Measurements from ENCODE around the gene OR10T2. TPM values are rescaled to one million over a fixed set of nuclear protein-coding genes. Genes with fewer than 3 reads are reported as not detected.
"Not testable (repeated sequence)": the region's sequence is repeated elsewhere in the genome, so short reads cannot be mapped to it uniquely, and the experiment has no call there.

Gene OR10T2
- total RNA-seq, 1 donor from 2014 or later, result not detected

DNA sequence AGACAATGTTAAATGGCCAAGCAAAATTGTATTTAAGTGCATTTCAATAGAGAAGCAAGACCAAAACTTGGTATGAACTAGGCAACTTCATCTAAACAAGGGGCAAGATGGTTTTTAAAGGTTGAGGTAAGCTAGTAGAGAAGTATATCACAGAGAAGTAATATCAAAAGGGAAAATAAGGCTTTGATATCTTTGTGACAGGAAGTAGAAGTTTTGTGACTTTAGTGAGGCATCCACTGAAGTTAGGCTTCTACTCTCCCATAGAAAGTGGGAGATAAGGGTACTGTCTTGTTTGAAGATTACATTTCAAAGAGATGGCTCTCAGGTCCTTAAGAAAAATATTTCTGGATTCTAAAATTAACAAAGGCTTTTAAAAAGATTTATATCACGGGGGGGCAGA is 8.9 kb downstream of the OR10T2 start:
- no peak overlapping the region for H3K4me3 Mint-ChIP-seq
- no peaks in the 10 kb centered on the region for H3K4me1 Mint-ChIP-seq
- H3K27ac Mint-ChIP-seq, result no peak overlapping the region
- intact Hi-C loops (cut with micrococcal nuclease), result no loop called here
- H3K9me3 Mint-ChIP-seq, result no peaks in the 10 kb centered on the region
- H3K27me3 Mint-ChIP-seq, result peaks cover under 1% of the 10 kb centered on the region
- DNase-seq, result no peak
- no peaks in the 10 kb centered on the region for H3K36me3 Mint-ChIP-seq (ENCODE audit: low read depth)

DNA sequence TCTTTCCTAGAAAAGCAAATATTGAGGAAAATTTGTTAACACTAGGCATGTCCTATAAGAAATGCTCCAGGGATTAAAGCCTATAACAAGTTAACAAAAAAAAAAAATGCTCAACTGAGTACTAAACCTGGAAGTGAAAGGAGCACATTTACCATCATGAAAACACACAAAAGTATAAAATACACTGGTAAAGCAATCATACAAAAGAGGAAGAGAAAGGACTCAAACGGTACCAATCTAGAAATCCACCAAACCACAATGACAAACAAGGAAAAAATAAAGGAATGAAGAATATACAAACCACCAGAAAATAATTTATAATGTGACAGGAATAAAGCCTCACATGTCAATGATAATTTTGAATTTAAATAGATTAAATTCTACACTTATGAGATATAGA is 24.4 kb downstream of the OR10T2 start:
- DNase-seq, result no peak
- Mint-ChIP-seq H3K27me3 (peaks cover 3% of the 10 kb centered on the region), H3K36me3 (ENCODE audit: low read depth) (no peaks in the 10 kb centered on the region), H3K4me1 (peaks cover 9% of the 10 kb centered on the region), H3K4me3 (no peak overlapping the region), H3K9me3 (no peaks in the 10 kb centered on the region), H3K27ac (no peak overlapping the region)
- intact Hi-C loops (cut with micrococcal nuclease), result loop anchor here (10.0 kb wide), 1 partner anchor 630 kb away; the partner anchor contains the start of gene IFI16

DNA sequence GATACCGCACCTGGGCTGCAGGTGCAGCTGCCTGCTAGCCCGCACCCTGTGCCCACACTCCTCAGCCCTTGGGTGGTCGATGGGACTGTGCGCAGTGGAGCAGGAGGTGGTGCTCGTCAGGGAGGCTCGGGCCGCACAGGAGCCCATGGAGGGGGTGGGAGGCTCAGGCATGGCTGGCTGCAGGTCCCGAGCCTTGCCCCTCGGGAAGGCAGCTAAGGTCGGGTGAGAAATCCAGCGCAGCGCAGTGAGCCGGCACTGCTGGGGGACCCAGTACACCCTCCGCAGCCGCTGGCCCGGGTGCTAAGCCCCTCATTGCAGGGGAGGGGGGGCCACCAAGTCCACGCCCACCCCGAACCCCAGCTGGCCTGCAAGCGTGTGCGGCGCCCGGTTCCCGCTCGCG is 25.2 kb downstream of the OR10T2 start:
- DNase-seq, H3K4me1 Mint-ChIP-seq: not testable (repeated sequence)

DNA sequence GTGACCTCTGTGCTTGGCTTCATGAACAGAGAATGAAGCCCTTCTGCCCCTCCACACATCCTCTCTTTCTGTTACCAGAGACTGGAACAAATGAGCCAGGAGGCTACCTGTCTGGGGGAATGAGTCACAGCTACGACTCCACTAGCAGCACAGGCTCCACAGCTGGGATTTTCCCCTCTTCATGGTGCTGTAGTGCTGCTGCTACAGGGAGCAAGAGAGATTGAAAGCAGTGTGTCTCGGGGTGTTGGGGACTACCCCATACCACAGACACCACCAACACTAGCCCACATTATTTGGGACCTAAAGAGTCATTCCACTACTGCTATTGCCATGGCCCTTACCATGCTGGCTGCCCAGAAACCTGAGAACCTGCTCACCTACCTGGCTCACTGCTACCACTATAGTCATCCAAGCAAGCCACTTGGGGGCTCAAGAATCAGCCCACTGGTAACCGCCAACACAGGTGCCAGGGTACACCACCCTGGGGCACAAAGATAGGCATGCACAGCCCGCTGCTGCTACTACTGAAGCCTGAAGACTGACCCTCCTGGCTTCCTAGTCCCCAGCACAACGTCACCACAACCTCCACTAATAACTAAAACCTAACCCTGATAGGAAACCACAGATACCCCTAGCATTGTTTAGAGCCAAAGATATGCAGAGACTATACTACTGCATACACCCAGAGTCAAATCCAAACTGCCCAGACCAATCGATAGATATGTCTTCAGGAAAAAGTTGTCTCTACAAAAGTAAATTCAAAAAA is 27.9 kb downstream of the OR10T2 start:
- H3K27me3 Mint-ChIP-seq, result no peaks in the 10 kb centered on the region
- no peak overlapping the region for H3K4me3 Mint-ChIP-seq
- intact Hi-C loops (cut with micrococcal nuclease), result loop anchor here (10.0 kb wide), 1 partner anchor 633 kb away; the partner anchor contains the start of gene IFI16
- DNase-seq, result peak; percentile 56
- peaks cover 2% of the 10 kb centered on the region for H3K9me3 Mint-ChIP-seq
- H3K4me1 Mint-ChIP-seq, result peaks cover 9% of the 10 kb centered on the region
- no peak overlapping the region for H3K27ac Mint-ChIP-seq
- H3K36me3 Mint-ChIP-seq (ENCODE audit: low read depth), result no peaks in the 10 kb centered on the region

More for the DNA sequence above, 25.2 kb downstream of the OR10T2 start:
- intact Hi-C loops (cut with micrococcal nuclease), result loop anchor here (10.0 kb wide), 1 partner anchor 631 kb away; the partner anchor contains the start of gene IFI16
- not testable (repeated sequence) for H3K4me3 Mint-ChIP-seq; H3K9me3 Mint-ChIP-seq; H3K27ac Mint-ChIP-seq; H3K36me3 Mint-ChIP-seq (ENCODE audit: low read depth); H3K27me3 Mint-ChIP-seq

DNA sequence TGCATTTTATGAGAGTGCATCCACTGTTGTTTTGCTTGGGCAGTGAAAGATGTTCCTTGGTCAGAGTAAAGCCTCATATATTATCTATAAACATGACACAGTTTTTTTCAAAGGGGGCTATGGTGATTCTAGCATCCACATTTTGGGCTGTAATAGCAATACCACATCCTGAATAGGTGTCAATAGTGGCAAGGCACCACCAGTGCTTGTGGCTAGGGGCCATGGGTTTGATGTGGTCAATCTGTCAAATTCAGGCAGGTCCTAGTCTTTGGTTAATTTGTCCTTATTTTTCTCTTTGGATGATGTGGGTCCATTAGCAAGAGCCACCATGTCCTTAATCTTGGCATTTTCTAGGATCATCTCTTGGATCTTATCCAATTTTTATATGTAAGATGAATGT is 32.5 kb downstream of the OR10T2 start:
- peaks cover 9% of the 10 kb centered on the region for H3K4me1 Mint-ChIP-seq

DNA sequence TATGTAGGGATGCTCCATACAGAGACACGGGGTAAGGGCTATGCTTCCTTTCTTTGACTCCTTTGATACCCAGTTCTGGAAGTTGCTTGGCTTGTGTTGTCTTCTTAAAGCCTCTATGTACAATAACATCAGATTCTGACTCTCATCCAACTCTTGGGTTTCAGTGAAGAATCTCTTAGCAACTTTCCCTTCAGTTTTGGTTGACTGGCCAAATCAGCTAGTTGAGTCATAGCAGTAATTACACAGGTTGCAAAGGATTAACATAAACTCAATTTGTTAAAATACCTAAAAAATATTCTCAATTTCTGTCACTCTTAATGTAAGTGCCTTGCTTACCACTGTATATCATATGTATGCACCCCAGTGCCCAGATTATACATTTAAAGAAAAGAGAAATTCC is 36.3 kb downstream of the OR10T2 start:
- peaks cover 8% of the 10 kb centered on the region for H3K9me3 Mint-ChIP-seq
- peaks cover 1% of the 10 kb centered on the region for H3K27me3 Mint-ChIP-seq
- no peak overlapping the region for H3K4me3 Mint-ChIP-seq
- H3K4me1 Mint-ChIP-seq, result no peaks in the 10 kb centered on the region
- no peaks in the 10 kb centered on the region for H3K36me3 Mint-ChIP-seq (ENCODE audit: low read depth)
- H3K27ac Mint-ChIP-seq, result no peak overlapping the region
- DNase-seq, result no peak
- intact Hi-C loops (cut with micrococcal nuclease), result no loop called here

More for the DNA sequence above, 32.5 kb downstream of the OR10T2 start:
- DNase-seq, result no peak
- peaks cover 4% of the 10 kb centered on the region for H3K9me3 Mint-ChIP-seq
- no peak overlapping the region for H3K27ac Mint-ChIP-seq
- intact Hi-C loops (cut with micrococcal nuclease), result no loop called here
- no peak overlapping the region for H3K4me3 Mint-ChIP-seq
- no peaks in the 10 kb centered on the region for H3K27me3 Mint-ChIP-seq
- no peaks in the 10 kb centered on the region for H3K36me3 Mint-ChIP-seq (ENCODE audit: low read depth)

DNA sequence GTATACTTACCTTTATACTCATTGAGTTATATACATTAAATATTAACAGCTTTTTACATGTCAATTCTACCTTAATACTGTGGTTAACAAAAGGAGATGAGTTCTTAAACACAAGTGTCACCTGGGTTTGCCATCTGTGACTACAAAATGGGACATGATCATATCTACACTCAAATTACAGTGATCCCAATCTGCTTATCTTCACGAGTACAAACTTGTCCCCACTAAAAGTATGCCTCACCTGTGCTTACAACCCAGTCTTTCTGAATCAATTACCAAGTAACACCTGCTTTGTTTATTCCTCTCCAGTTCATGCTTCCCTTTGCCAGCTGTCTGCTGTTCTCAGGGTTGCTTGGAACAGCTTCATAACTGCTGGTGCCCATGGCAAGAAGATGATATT is 36.8 kb downstream of the OR10T2 start:
- Mint-ChIP-seq H3K4me3 (no peak overlapping the region), H3K27ac (no peak overlapping the region), H3K36me3 (ENCODE audit: low read depth) (no peaks in the 10 kb centered on the region), H3K4me1 (no peaks in the 10 kb centered on the region), H3K9me3 (peaks cover 8% of the 10 kb centered on the region), H3K27me3 (peaks cover 1% of the 10 kb centered on the region)
- DNase-seq, result no peak
- intact Hi-C loops (cut with micrococcal nuclease), result no loop called here

DNA sequence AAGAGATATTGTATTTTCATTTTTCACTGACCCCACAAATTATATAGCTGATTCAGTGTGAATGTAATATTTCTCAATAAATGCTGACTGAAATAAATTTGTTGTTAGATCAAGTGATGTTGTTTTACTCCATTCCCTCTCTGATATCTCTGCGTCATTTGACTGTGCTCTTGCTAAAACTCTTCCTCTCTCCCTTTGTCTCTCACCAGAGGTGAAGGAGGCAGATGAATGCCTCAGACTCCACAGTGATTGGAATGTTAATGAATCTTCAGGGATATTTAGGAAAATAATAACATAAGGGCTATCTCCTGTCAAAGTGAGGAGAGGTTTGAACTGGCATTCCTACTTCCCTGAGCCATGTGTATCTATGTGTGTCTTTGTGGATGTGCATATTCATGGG is 41.8 kb downstream of the OR10T2 start:
- intact Hi-C loops (cut with micrococcal nuclease), result no loop called here
- Mint-ChIP-seq H3K36me3 (ENCODE audit: low read depth) (no peaks in the 10 kb centered on the region), H3K4me3 (no peak overlapping the region), H3K4me1 (peaks cover 2% of the 10 kb centered on the region), H3K27me3 (peaks cover 17% of the 10 kb centered on the region), H3K27ac (no peak overlapping the region), H3K9me3 (peaks cover 4% of the 10 kb centered on the region)
- DNase-seq, result no peak

DNA sequence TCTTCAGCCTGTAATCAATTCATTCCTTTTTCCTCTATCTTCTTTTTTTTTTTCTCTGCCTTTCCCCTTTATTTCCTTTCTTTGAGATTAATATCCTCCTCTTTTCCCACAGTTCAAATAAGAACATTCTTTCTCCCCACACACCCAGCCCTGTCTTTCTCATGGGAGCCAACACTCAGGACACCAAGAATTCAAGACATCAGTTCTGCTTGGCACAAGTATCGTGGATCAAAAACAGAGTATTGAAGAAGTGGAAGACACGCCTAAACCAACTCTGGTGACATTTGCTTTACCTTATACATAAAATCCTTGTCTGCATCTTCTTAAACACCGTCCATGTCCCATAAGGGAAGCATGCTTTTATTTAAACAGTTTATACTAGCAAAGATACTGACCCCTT is 42.6 kb downstream of the OR10T2 start:
- peaks cover 2% of the 10 kb centered on the region for H3K4me1 Mint-ChIP-seq
- H3K36me3 Mint-ChIP-seq (ENCODE audit: low read depth), result no peaks in the 10 kb centered on the region
- peaks cover 17% of the 10 kb centered on the region for H3K27me3 Mint-ChIP-seq
- intact Hi-C loops (cut with micrococcal nuclease), result no loop called here
- no peak for DNase-seq
- no peak overlapping the region for H3K27ac Mint-ChIP-seq
- H3K9me3 Mint-ChIP-seq, result peaks cover 4% of the 10 kb centered on the region
- no peak overlapping the region for H3K4me3 Mint-ChIP-seq

DNA sequence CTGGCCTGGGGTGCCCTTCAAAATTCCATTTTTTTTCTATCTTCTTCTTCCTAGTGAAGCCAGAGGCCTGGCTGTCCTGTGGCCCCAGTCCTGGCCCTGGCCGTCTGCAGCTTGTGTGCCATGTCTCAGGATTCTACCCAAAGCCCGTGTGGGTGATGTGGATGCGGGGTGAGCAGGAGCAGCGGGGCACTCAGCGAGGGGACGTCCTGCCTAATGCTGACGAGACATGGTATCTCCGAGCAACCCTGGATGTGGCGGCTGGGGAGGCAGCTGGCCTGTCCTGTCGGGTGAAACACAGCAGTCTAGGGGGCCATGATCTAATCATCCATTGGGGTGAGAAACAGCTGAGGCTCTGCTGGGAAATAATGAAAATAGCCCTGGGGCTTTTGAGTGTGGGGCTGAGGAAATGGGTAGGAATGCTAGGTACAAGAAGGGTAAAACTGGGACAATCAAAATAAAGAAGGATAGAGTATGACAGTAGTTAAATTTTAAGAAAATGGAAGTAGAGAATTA is 43.4 kb downstream of the OR10T2 start:
- Mint-ChIP-seq H3K27ac (no peak overlapping the region), H3K36me3 (ENCODE audit: low read depth) (no peaks in the 10 kb centered on the region), H3K4me3 (no peak overlapping the region), H3K27me3 (peaks cover 17% of the 10 kb centered on the region), H3K4me1 (peaks cover 2% of the 10 kb centered on the region), H3K9me3 (peaks cover 4% of the 10 kb centered on the region)
- no peak for DNase-seq
- intact Hi-C loops (cut with micrococcal nuclease), result no loop called here

DNA sequence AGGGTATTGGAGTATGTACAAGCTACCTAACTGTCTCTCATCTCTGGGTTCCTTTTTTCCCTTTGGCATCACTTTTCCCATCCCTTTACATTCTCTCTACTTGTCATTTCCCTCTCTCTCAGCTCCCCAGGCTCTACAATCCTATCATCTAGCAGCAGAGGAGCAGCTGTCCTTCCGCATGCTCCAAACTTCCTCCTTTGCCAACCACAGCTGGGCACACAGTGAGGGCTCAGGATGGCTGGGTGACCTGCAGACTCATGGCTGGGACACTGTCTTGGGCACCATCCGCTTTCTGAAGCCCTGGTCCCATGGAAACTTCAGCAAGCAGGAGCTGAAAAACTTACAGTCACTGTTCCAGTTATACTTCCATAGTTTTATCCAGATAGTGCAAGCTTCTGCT is 45.0 kb downstream of the OR10T2 start:
- H3K36me3 Mint-ChIP-seq (ENCODE audit: low read depth), result no peaks in the 10 kb centered on the region
- no peak overlapping the region for H3K4me3 Mint-ChIP-seq
- H3K9me3 Mint-ChIP-seq, result no peaks in the 10 kb centered on the region
- H3K27ac Mint-ChIP-seq, result no peak overlapping the region
- H3K4me1 Mint-ChIP-seq, result peaks cover 2% of the 10 kb centered on the region
- peaks cover 17% of the 10 kb centered on the region for H3K27me3 Mint-ChIP-seq
- DNase-seq, result no peak
- intact Hi-C loops (cut with micrococcal nuclease), result no loop called here

DNA sequence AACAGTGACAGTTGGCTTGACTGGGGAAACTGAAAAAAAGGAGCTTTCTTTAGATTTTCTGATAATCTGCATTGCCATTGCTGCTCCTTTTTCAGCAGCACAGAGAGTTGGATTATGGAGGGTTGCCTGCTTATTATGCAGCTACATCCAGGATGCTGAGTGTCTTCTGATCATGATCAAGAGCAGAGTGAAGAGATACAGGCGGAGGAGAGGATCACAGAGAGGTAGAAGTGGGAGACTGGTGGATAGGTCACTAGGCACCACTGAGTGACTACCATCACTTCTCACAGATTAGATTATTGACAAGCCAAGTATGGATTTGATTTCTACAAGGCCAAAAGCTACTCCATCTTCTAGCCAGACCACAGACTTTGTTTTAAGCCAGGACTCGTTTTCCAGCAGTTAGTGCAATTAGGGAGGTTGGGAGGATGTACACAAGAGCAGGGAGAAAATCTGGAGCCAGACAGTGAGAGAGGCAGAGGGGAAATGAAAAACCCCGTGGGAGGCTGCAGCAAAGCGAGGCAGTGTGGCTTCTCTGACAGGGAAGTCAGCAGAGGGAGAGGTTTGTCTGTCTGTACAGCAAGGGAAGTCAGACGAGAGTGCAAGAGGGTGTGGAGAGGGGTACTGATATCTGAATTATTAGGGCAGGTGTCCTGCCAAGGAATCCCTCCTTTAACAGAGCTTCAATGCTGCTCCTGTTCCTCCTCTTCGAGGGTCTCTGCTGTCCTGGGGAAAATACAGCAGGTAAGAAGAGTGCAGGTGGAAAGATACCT is 45.8 kb downstream of the OR10T2 start, which contains the start of gene CD1E:
Gene CD1E, plus strand, starts transcription at position 592 of the 773 bp plus-strand sequence. Its CDS starts 95 bp downstream, at position 687.
- intact Hi-C loops (cut with micrococcal nuclease), result no loop called here
- Mint-ChIP-seq H3K4me1 (peaks cover 2% of the 10 kb centered on the region), H3K27ac (no peak within 1 kb of the TSS), H3K9me3 (no peaks in the 10 kb centered on the region), H3K27me3 (peaks cover 15% of the 10 kb centered on the region), H3K36me3 (ENCODE audit: low read depth) (no peaks in the 10 kb centered on the region), H3K4me3 (no peak within 1 kb of the TSS)
- DNase-seq, result no peak

DNA sequence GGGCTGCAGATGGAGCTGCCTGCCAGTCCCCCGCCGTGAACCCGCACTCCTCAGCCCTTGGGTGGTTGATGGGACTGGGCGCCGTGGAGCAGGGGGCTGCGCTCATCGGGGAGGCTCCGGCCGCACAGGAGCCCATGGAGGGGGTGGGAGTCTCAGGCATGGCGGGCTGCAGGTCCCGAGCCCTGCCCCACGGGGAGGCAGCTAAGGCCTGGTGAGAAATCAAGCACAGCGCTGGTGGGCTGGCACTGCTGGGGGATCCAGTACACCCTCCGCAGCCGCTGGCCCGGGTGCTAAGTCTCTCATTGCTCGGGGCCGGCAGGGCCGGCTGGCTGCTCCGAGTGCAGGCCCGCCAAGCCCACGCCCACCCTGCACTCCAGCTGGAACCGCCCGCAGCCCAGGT is 50.3 kb downstream of the OR10T2 start:
- H3K27ac Mint-ChIP-seq; intact Hi-C loops (cut with micrococcal nuclease); H3K27me3 Mint-ChIP-seq; H3K9me3 Mint-ChIP-seq; DNase-seq; H3K36me3 Mint-ChIP-seq (ENCODE audit: low read depth); H3K4me3 Mint-ChIP-seq; H3K4me1 Mint-ChIP-seq: not testable (repeated sequence)

Data from activated CD4-positive, alpha-beta T cell treated with anti-CD3 and anti-CD28 coated beads, Interleukin-2, amount 10 ng/mL, durations not matched to agents 24 days and 14 days (primary cell).